Mesodermal cell (in vitro differentiated cells): ENCODE data around the gene SLC25A2.

Experiments used
- H3K27ac ChIP-seq: 2 replicates; pipeline ENCODE4 v1.7.0; 2013; ENCODE audit warnings: mild to moderate bottlenecking, low read depth, low read length, moderate library complexity; ENCODE audit not compliant: severe bottlenecking
- H3K36me3 ChIP-seq: 2 replicates; pipeline ENCODE4 v1.7.1; 2013; ENCODE audit warnings: mild to moderate bottlenecking, low read length, moderate library complexity; ENCODE audit not compliant: control insufficient read depth, insufficient read depth
- H3K4me1 ChIP-seq: one replicate; pipeline ENCODE4 v1.7.1; 2013; ENCODE audit warnings: mild to moderate bottlenecking, low read length; ENCODE audit not compliant: insufficient read depth, control insufficient read depth, poor library complexity, severe bottlenecking
- H3K4me3 ChIP-seq: 2 replicates; pipeline ENCODE4 v1.7.0; 2013; ENCODE audit warnings: low read length, control low read depth, mild to moderate bottlenecking; ENCODE audit not compliant: insufficient read depth, poor library complexity, severe bottlenecking; ENCODE audit errors: extremely low read depth
- H3K9me3 ChIP-seq: 2 replicates; pipeline ENCODE4 v1.7.1; 2013; ENCODE audit warnings: mild to moderate bottlenecking, low read length, moderate library complexity; ENCODE audit not compliant: control insufficient read depth
- WGBS, 2 experiments: methylation state at CpG; one replicate each; pipeline ENCODE4 v1.1.5; 2013; ENCODE audit warnings: missing lambda C conversion rate in 2 of 2; ENCODE audit not compliant: insufficient coverage in 2 of 2; 5-methylcytosine and 5-hydroxymethylcytosine counted together

Gene SLC25A2

GRCh38 chr5:141306630-141307029 lies 2.8 kb upstream of the SLC25A2 start:
- Histone ChIP-seq H3K4me1 (no peaks in the 10 kb centered on the region), H3K9me3 (peaks cover 14% of the 10 kb centered on the region), H3K4me3 (no peak overlapping the region), H3K27ac (no peak overlapping the region), H3K36me3 (no peaks in the 10 kb centered on the region)
- no CpG with 5 or more reads among the region's 1 CpG for WGBS, 2 experiments

DNA sequence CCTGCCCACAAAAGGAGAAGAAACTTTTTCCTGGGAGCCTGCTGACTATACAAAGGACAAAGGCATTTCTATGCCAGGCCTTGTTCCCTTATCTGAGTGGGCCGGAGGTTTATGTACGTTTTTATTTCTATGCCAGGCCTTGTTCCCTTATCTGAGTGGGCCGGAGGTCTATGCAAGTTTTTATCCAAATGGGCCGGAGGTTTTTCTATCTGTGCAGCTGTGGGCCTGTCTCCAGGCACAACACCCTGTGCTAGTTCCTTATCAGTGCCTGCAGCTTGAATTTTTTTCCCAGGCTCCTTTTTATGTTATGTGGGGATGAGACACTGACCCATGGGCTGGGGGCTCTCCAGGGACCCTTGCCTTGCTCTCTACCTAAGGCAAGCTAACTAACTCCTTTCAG lies 5.5 kb downstream of the SLC25A2 start:
- 93 to 95% methylated on average over 3 to 4 of the region's 4 CpGs for WGBS, 2 experiments
- peak overlapping the region; percentile 25 for H3K27ac ChIP-seq

DNA sequence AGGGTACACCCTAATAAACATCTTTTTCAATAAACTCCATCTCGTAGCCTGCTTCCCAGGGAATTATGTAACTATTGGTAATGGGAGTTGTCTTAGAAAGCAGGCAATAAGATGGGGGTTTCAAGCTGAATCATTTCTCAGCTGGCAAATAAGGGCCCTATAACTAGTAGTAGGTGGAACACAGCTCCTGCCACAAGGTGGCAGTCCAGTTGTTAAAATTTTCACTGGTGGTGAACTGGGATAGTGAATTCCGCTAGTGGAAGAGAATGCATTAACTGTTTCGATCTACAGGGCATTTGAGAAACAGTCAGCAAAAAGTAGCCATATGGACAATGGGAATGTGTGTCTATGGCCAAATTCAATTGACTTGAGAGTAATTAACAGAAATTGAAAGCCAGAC lies 30.9 kb downstream of the SLC25A2 start:
- Histone ChIP-seq H3K36me3 (no peaks in the 10 kb centered on the region), H3K4me1 (no peaks in the 10 kb centered on the region), H3K4me3 (no peak overlapping the region), H3K27ac (no peak overlapping the region), H3K9me3 (peaks cover 43% of the 10 kb centered on the region)
- WGBS, 2 experiments: 71 to 88% methylated on average over 2 of the region's 3 CpGs

More for the DNA sequence above, 5.5 kb downstream of the SLC25A2 start:
- H3K9me3 ChIP-seq: peaks cover 11% of the 10 kb centered on the region
- no peaks in the 10 kb centered on the region for H3K4me1 ChIP-seq
- no peaks in the 10 kb centered on the region for H3K36me3 ChIP-seq
- H3K4me3 ChIP-seq: no peak overlapping the region

DNA sequence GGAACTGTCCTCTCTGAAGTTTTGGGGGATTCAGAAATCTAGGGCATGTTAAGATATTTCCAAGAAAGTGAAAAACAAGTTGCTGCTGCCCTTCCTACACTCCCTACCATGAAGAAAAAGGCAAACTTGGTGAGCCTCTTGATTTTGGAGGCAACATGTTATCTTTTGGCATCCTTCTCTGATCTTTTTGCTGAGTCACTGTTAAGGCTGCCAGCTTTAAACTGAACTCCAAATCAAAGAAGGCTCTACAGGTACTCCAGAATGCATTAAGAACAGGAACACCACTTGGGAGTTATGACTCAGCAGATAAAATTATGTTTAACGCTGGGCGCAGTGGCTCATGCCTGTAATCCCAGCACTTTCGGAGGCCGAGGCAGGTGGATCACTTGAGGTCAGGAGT lies 34.7 kb downstream of the SLC25A2 start:
- no peaks in the 10 kb centered on the region for H3K4me1 ChIP-seq
- peaks cover 59% of the 10 kb centered on the region for H3K9me3 ChIP-seq
- WGBS, 2 experiments: 83% methylated on average over 4 of the region's 4 CpGs; no CpG with 5 or more reads in 1 of the 2 experiments
- H3K27ac ChIP-seq: no peak overlapping the region
- no peak overlapping the region for H3K4me3 ChIP-seq
- no peaks in the 10 kb centered on the region for H3K36me3 ChIP-seq

- Histone ChIP-seq H3K27ac (no peak overlapping the region), H3K9me3 (peaks cover 71% of the 10 kb centered on the region), H3K4me3 (no peak overlapping the region), H3K36me3 (no peaks in the 10 kb centered on the region), H3K4me1 (no peaks in the 10 kb centered on the region)
- no CpG with 5 or more reads among the region's 1 CpG for WGBS, 2 experiments
Observed at GRCh38 chr5:141261238-141261546, 42.7 kb downstream of the SLC25A2 start.

DNA sequence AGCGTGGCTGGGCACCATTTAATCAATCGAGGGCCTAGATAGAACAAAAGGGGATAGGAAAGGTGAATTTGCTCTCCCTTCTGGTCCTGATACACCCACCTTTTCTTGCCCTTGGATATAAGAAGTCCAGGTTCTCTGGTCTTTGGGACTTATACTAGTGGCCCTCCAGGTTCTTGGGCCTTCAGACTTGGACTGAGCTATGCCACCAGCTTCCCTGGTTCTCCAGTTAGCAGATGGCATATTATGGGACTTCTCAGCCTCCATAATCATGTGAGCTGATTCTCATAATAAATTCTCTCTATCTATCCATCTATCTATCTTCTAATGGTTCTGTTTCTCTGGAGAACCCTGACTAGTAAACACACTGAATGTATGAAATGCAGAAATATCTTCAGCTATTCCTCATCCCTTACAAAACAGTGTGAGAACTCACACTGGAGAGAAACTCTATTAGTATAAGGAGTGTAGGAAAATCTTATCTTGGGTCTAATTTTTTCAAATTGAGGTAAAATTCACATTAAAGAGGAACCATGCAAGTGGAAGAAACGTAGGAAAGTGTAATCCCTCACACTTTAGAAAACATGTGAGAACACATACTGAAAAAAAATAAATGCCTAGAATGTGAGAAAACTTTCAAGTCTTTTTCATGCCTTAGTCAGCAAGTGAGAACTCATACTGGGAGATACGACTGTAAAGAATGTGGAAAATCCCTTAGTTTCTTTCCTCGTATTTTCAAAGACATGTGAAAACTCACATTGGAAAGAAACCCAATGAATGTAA lies 43.2 kb downstream of the SLC25A2 start:
- no peaks in the 10 kb centered on the region for H3K36me3 ChIP-seq
- 52 to 71% methylated on average over 2 of the region's 5 CpGs for WGBS, 2 experiments
- no peaks in the 10 kb centered on the region for H3K4me1 ChIP-seq
- no peak overlapping the region for H3K4me3 ChIP-seq
- peaks cover 68% of the 10 kb centered on the region for H3K9me3 ChIP-seq
- no peak overlapping the region for H3K27ac ChIP-seq

- H3K4me3 ChIP-seq: no peak overlapping the region
- H3K9me3 ChIP-seq: peaks cover 59% of the 10 kb centered on the region
Observed at GRCh38 chr5:141258948-141259347, 44.9 kb downstream of the SLC25A2 start.

GRCh38 chr5:141258464-141258863 lies 45.4 kb downstream of the SLC25A2 start:
- Histone ChIP-seq H3K9me3 (peaks cover 55% of the 10 kb centered on the region), H3K4me1 (no peaks in the 10 kb centered on the region), H3K4me3 (no peak overlapping the region), H3K27ac (no peak overlapping the region), H3K36me3 (no peaks in the 10 kb centered on the region)

More at GRCh38 chr5:141258948-141259347, 44.9 kb downstream of the SLC25A2 start:
- H3K36me3 ChIP-seq: no peaks in the 10 kb centered on the region
- H3K27ac ChIP-seq: no peak overlapping the region
- no peaks in the 10 kb centered on the region for H3K4me1 ChIP-seq
